Prostate gland (tissue), 2 donors: Measurements from ENCODE around the gene GUCY1A2.

ENCODE experiments used
- CTCF ChIP-seq, 4 experiments: fragments of 200-600 bp in 2 of 4; fragments of 450-650 bp in 2 of 4; sonication (generic) in 2 of 4; IDR thresholded peaks; 1 replicate in 3 of 4; 2 replicates in 1 of 4; pipeline ENCODE4 v1.5.1; 2016 to 2019; ENCODE audit warnings: antibody characterized with exemption in 4 of 4, mild to moderate bottlenecking in 2 of 4, moderate library complexity in 2 of 4
- POLR2A ChIP-seq: fragments of 450-650 bp; IDR thresholded peaks from one replicate; pipeline ENCODE4 v1.6.1; 2016; ENCODE audit warnings: antibody characterized with exemption, mild to moderate bottlenecking
- POLR2AphosphoS5 ChIP-seq: sonication (generic); formaldehyde crosslinking; IDR thresholded peaks from one replicate; pipeline ENCODE4 v1.6.1; 2017; ENCODE audit warnings: antibody characterized with exemption

- no peak for TF ChIP-seq POLR2A
- no peak for TF ChIP-seq CTCF (IDR thresholded peaks at IDR 0.05)
- no peak for TF ChIP-seq POLR2AphosphoS5
Measured at GRCh38 chr11:106889718-106890117, 128.6 kb downstream of the GUCY1A2 start.
